Fibroblast of lung (primary cell): ENCODE data around the gene HCST.

Experiments used
- CTCF ChIP-seq, 2 donors: IDR thresholded peaks in 1 of 2; conservative IDR thresholded peaks in 1 of 2; 1 replicate in 1 of 2; 2 replicates in 1 of 2; pipeline ENCODE4 v1.5.1; 2011 to 2012; ENCODE audit warnings: low read length in 2 of 2, control low read depth in 1 of 2, inconsistent platforms in 1 of 2, low read depth in 1 of 2, mild to moderate bottlenecking in 1 of 2
- EZH2 ChIP-seq: IDR thresholded peaks from 2 replicates; pipeline ENCODE4 v1.5.1; 2012; ENCODE audit warnings: low read length, control low read depth, mild to moderate bottlenecking; ENCODE audit errors: missing control alignments

- TF ChIP-seq CTCF (conservative IDR thresholded peaks at IDR 0.05 in 1 of 2, IDR thresholded peaks at IDR 0.05 in 1 of 2; ENCODE audit: low read depth in 1 of 2, low read length in 2 of 2) (no peak), EZH2 (no peak)
Observed at GRCh38 chr19:35925501-35925900, 23.2 kb downstream of the HCST start.
